ENCODE measurements around the gene NAV3.

Gene NAV3

DNA sequence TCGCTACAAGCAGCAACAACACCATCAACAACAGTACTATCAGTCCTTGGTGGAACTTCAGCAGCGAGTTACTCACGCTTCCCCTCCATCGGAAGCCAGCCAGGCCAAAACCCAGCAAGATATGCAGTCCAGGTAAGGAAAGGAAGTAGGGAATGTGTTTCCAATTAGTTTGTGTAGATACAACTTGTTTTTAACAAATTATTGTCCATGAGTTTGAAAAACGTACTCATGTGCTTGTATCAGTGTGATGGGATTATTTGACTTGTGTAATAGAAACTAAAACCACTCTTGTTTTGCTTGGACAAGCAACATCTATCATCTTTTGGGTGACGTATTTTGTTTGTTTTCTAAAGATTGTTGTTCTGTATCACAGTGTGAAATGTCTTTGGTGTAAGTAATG is 137.9 kb downstream of the NAV3 start:
- in situ Hi-C loops (cut with HindIII; ENCODE audit: low sequenced_read_pairs): no loop called here

- in situ Hi-C loops (cut with HindIII; ENCODE audit: low sequenced_read_pairs): no loop called here
Observed at GRCh38 chr12:77973579-77973978, 142.9 kb downstream of the NAV3 start.

DNA sequence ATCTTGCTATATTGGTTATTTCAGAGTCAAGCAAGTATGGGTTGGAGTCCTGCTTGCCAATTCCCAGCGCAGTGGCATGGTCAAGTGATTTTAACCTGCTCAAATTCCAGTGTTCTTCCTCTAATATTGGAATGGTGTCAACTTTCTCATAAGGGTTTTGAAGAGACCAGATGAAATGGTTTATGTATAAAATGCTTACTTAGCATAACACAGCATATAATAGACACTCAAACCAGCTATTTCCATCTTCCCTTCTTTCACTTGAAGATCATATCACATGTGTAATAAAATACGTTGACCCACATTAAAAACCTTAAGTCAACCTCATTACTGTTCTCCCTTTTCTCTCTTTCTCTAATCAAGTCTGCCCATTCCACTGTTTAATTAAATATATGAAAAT is 144.0 kb downstream of the NAV3 start:
- in situ Hi-C loops (cut with HindIII; ENCODE audit: low sequenced_read_pairs): no loop called here

DNA sequence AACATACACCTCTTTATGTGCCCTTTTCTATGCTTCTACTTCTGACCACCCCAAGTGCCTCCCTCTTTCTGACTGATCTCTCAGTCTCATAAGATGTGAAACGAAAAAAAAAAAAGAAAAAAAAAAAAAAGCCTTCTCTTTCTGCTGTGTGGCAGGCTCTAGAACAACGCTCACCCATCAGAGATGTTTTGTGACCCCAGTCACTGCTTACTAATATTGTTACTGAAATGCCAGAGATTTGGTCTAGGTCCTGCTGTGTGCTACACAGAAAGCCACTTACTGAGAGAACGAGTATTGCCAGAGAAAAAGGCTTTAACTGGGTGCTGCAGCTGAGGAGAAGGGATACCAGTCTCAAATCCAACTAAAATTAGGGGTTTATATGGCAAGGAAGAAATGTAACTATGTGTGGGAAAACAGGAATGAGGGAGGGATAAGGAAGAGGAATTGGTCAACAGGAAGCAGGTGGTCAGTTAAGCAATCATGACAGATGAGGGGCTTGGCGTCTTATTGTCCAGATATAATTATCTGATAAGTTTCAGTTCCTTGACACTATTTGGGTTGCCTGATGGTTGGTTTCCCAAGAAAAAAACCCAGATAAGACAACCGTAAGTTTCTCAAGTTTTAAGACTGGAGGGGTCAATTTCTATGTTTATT is 149.0 kb downstream of the NAV3 start:
- in situ Hi-C loops (cut with HindIII; ENCODE audit: low sequenced_read_pairs): no loop called here

- in situ Hi-C loops (cut with HindIII; ENCODE audit: low sequenced_read_pairs): no loop called here
Observed at GRCh38 chr12:77980782-77981181, 150.1 kb downstream of the NAV3 start.

DNA sequence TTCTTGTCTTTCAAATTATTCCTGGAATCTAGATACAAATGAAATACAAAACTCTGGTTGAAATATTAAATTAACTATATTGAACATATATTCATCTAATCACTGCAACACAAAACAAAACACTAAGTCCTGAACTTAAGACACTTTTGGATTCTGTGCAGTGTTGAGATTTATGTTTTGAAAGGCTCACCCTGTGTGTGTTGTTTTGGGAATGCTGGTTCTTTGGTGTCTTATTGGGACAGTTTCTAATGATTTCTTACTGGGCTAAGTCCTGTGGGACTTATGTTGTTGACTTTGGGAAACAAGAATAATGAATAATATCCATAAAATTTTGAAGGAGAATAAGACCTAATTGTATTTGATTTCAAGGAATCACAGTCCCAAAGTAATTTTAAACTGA is 153.2 kb downstream of the NAV3 start:
- in situ Hi-C loops (cut with HindIII; ENCODE audit: low sequenced_read_pairs): no loop called here

- in situ Hi-C loops (cut with HindIII; ENCODE audit: low sequenced_read_pairs): no loop called here
Observed at GRCh38 chr12:77992760-77993159, 162.1 kb downstream of the NAV3 start.

GRCh38 chr12:77993658-77994057 is 163.0 kb downstream of the NAV3 start:
- in situ Hi-C loops (cut with HindIII; ENCODE audit: low sequenced_read_pairs): no loop called here

GRCh38 chr12:77995436-77996167 is 164.9 kb downstream of the NAV3 start:
- in situ Hi-C loops (cut with HindIII; ENCODE audit: low sequenced_read_pairs): no loop called here

DNA sequence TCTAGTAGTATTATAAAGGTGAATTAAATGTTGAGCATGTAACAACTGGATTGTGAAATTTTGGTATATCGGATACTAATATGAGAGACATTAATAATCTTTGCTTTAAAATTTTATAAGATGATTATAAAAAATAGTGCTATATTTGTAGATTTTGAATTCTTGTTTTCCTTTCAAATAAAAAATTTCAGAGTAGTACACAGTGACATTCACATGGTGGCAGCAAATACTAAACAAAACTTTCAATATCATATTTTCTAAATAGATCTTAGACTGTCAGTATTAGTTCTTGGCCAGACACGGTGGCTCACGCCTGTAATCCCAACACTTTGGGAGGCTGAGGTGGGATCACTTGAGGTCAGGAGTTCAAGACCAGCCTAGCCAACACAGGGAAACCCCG is 166.0 kb downstream of the NAV3 start:
- in situ Hi-C loops (cut with HindIII; ENCODE audit: low sequenced_read_pairs): no loop called here

- in situ Hi-C loops (cut with HindIII; ENCODE audit: low sequenced_read_pairs): no loop called here
Observed at GRCh38 chr12:77998236-77998786, 167.6 kb downstream of the NAV3 start.

DNA sequence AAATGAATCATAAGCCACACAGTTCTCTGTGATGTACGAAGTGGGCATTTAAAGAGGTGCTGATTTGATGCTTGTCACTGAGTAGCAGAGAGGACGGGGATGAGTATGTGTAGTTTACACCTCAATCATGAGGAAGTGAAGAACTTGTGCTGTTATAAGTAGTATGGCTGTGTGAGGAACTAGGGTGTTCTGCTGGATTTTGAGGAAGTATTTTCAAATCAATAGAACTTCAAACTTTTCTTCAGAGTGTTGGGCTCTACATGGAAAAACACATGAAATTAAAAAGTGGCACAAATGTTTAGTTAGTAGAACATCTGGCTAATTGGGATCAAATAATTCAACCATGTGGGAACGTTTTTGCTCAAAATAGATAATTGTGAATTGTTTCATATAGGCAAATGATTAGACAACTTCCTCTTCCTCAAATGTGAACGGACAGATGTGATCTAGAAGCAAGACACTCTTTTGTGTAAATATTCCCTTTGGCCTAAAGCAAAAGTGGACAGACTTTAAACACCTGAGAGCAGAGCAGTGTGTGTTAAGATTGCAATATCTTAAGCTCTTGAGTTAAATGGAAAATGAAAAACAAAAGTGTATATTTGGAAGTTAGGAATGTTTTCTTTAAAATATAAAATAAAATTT is 168.5 kb downstream of the NAV3 start:
- in situ Hi-C loops (cut with HindIII; ENCODE audit: low sequenced_read_pairs): no loop called here

DNA sequence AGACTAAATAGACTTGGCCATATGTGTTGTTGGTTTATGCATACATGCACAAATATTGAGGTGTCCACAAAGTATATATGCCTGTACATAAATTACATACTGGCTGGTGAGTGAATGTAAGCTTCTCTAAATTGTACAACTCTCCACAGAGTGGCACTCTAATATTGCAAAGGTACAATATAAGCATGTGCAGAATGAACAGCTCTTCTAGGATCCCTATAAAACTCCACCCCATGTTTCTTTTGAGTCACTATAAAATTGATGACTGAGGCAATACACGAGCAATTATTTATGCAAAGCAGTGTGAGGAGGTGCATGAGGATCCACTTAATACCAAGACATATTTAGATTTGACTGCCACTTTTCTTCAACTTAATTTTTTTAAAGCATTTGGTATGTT is 172.2 kb downstream of the NAV3 start:
- in situ Hi-C loops (cut with HindIII; ENCODE audit: low sequenced_read_pairs): no loop called here

DNA sequence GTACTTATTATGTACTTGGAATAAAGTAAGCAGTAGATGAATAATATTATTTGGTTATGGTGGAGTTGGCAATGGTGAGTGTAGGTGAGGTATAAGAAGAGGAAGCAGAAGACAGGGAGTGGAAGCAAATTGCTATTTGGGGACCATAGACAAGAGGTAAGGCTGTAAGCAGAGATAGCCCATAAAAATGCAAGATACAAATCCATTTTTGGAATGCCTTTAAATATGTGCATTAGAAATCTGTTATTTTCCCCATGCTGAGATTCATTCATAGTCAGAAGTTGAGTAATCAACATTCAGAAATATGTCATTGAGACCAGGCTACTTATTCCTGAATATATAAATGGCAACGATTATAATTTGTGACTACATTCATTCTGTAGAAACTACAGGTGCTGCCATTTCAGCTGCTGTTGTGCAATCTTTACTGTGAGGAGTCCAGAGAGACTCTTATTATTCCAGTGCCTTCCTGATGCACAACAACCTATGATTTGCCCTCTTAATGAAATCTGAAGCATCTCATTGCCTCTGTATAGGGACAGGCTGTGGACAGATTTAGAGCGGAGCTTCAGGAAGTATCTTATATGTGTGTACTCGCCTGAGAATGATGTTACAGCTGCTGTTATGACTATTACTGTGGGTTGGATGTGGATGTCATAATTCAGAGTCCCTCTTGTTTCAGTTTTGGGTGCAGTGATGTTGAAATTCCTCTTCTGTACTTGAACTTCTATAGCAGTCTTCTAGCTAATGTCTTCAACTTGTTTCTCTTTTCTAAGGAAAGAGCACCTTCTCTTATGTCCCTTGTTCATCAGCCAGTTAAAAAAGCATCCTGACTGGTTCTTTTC is 173.8 kb downstream of the NAV3 start:
- in situ Hi-C loops (cut with HindIII; ENCODE audit: low sequenced_read_pairs): no loop called here

- in situ Hi-C loops (cut with HindIII; ENCODE audit: low sequenced_read_pairs): no loop called here
Observed at GRCh38 chr12:78005094-78005492, 174.4 kb downstream of the NAV3 start.

GRCh38 chr12:78007173-78007572 is 176.5 kb downstream of the NAV3 start:
- in situ Hi-C loops (cut with HindIII; ENCODE audit: low sequenced_read_pairs): no loop called here

GRCh38 chr12:78009031-78009430 is 178.3 kb downstream of the NAV3 start:
- in situ Hi-C loops (cut with HindIII; ENCODE audit: low sequenced_read_pairs): no loop called here

DNA sequence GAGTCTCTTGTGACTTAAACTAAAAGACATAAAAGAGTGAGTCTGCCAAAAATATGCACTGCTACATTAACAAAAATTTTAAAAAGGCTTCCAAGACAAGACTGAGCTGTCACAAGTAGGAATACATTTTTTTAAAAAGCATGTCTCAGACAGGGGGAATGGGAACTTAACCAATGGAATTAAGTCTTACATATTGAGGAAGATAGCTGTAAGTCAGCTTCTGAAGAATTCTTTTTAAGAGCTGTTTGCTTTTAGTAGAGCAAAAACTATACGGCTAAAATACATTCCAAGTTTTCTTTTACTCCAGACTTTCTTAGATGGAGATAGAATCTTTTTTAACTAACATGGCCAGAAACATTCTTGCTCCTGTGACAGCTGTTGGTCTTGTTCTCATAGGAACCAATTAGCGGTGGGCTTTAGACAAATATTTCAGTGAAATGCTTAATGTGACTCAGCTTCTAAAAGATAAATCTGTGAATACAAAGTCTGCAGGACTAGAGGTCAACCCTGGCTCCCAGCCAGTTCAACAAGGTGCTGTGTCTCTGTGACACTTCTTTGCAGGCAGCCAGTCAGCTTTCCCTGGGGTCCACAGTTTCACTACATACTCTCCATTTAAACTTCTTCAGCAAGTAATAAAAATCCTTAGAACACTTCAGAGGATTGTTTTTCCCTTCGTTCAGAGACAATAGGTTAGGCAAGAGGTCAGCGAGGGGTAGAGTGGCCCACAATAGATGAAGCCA is 187.6 kb downstream of the NAV3 start:
- in situ Hi-C loops (cut with HindIII; ENCODE audit: low sequenced_read_pairs): no loop called here

DNA sequence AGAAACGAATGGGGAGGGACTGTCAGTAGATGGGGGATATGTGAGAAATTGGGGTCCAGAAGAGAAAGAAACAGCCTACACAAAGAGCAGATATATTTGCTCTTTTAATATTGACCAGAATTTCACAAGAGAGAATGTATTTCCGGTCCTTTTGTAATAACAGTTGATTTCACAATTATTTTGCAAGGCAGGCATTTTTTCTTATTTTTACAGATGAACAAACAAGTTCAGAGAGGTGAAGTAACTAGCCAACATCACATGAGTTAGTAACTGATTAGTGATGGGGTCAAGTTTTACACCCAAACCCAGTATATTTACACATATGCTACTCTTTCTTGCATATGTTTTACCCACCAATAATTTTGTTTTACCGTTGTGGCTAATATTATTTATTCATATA is 188.2 kb downstream of the NAV3 start:
- in situ Hi-C loops (cut with HindIII; ENCODE audit: low sequenced_read_pairs): no loop called here

- in situ Hi-C loops (cut with HindIII; ENCODE audit: low sequenced_read_pairs): no loop called here
Observed at GRCh38 chr12:78028426-78028825, 197.7 kb downstream of the NAV3 start.
